Upper lobe of right lung (tissue), 1 donor: Measurements from ENCODE around the gene CCDC157. TPM values are rescaled to one million over a fixed set of nuclear protein-coding genes. Genes with fewer than 3 reads are reported as not detected.

Experiments used
- ATAC-seq: fragments of 200-7000 bp; cut with Tn5 transposase; one replicate; pipeline ENCODE4 v1.9.1; 2020; ENCODE audit warnings: mild to moderate bottlenecking, moderate library complexity
- DNase-seq: peaks from one replicate; pipeline ENCODE4 v3.0.0-alpha.2; 2020
- H3K27ac ChIP-seq: fragments of 200-600 bp; one replicate; pipeline ENCODE4 v1.8.0; 2022
- H3K27me3 ChIP-seq: fragments of 200-600 bp; one replicate; pipeline ENCODE4 v1.8.0; 2022; ENCODE audit warnings: mild to moderate bottlenecking
- H3K36me3 ChIP-seq: fragments of 200-600 bp; one replicate; pipeline ENCODE4 v1.8.0; 2022
- H3K4me1 ChIP-seq: fragments of 200-600 bp; one replicate; pipeline ENCODE4 v1.8.0; 2022
- H3K4me3 ChIP-seq: fragments of 200-600 bp; one replicate; pipeline ENCODE4 v1.8.0; 2022; ENCODE audit warnings: mild to moderate bottlenecking
- H3K9me3 ChIP-seq: fragments of 200-600 bp; one replicate; pipeline ENCODE4 v1.8.0; 2022
- CTCF ChIP-seq: fragments of 200-600 bp; IDR thresholded peaks from one replicate; pipeline ENCODE4 v1.8.0; 2022; ENCODE audit warnings: antibody characterized with exemption
- intact Hi-C: fragments of 100-400 bp; cut with DNase I; formaldehyde crosslinking; loops from one replicate; pipeline ENCODE4 v1.11.0; 2022
- total RNA-seq: library from RNA; stranded (reverse); fragmentation: NEBNext Ultra II Directional; extraction: Animal tissue kit (Norgen Biotek cat#: 25700); gene quantifications from one replicate; pipeline ENCODE4 v1.2.1, GENCODE V29; 2021
- donor health status: DM: no; HTN: yes; CAD: no; lungs with severe emphysema.

Gene CCDC157
- total RNA-seq, 1 donor from 2014 or later: 2.7 TPM

DNA sequence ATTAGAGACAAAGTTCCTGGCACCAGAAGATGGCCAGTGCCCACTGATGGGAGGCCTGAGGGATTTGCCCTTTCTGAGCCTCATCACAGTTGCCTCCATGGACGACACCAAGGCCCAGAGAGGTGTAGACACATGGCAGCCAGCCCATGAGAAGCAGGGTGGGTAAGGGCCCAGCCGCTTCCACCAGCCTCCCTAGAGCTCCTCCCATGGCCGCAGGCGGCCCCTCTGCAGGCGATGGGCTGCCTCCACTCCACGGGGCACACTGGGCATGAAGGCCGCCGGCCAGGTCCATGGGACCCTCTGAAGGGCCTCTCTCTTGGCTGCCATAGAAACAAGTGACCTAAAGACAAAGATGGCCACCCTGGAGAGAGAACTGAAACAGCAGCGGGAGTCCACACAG is 14.5 kb downstream of the CCDC157 start:
- no peak overlapping the region for H3K27ac ChIP-seq
- H3K36me3 ChIP-seq: no peaks in the 10 kb centered on the region
- DNase-seq (no peak), ATAC-seq (no peak)
- no peaks in the 10 kb centered on the region for H3K4me1 ChIP-seq
- intact Hi-C loops: no loop called here
- no peak for TF ChIP-seq CTCF
- no peaks in the 10 kb centered on the region for H3K9me3 ChIP-seq
- no peak overlapping the region for H3K4me3 ChIP-seq
- H3K27me3 ChIP-seq: no peaks in the 10 kb centered on the region

- DNase-seq (no peak), ATAC-seq (no peak)
- H3K36me3 ChIP-seq: no peaks in the 10 kb centered on the region
These were observed 15.2 kb downstream of the CCDC157 start for GRCh38 chr22:30371981-30372380.

GRCh38 chr22:30372915-30373314 is 16.1 kb downstream of the CCDC157 start:
- TF ChIP-seq CTCF: no peak
- Histone ChIP-seq H3K27ac (no peak overlapping the region), H3K9me3 (no peaks in the 10 kb centered on the region), H3K4me3 (no peak overlapping the region), H3K36me3 (no peaks in the 10 kb centered on the region), H3K4me1 (no peaks in the 10 kb centered on the region), H3K27me3 (no peaks in the 10 kb centered on the region)
- ATAC-seq (peak; percentile 68), DNase-seq (no peak)
- intact Hi-C loops: no loop called here

More at GRCh38 chr22:30371981-30372380, 15.2 kb downstream of the CCDC157 start:
- H3K9me3 ChIP-seq: no peaks in the 10 kb centered on the region
- intact Hi-C loops: no loop called here
- no peak overlapping the region for H3K27ac ChIP-seq
- H3K27me3 ChIP-seq: no peaks in the 10 kb centered on the region
- H3K4me1 ChIP-seq: no peaks in the 10 kb centered on the region
- H3K4me3 ChIP-seq: no peak overlapping the region
- no peak for TF ChIP-seq CTCF

DNA sequence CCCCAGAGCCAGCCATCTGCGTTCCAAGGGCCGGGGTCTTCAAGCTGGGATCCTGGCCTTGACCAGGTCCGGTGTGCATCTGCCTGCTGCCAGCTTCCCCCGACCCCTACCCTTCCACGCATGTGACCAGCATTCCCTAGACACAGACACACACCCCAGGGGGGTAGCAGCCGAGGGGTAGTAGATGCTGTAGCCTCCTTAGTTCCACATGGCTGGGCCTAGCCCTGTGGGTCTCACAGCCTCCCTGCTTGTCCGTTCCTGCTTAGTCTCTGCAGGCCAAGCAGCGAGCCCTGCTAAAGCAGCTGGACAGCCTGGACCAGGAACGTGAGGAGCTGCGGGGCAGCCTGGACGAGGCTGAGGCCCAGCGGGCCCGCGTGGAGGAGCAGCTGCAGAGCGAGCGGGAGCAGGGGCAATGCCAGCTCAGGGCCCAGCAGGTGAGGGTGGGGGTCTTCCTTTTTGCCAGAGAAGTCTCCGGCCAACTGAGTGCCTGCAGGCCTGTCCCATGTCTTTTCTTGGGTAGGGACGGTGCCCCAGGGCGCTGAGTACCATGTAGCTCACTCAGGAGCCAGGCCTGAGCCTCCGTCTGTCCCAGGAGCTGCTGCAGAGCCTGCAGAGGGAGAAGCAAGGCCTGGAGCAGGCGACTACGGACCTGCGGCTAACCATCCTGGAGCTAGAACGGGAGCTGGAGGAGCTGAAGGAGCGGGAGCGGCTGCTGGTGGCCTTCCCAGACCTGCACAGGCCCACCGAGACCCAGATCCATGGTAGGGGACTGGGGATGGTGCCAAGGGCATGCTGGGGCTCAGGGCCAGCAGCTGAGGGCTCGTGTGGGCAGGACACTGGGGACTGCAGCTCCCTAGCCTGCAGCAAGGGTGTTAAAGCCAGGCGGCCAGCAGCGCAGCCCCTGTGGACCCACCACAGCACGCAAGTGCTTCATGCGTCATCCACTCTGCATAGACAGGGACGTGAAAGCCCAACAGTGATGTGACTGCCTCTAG is 16.8 kb downstream of the CCDC157 start:
- H3K9me3 ChIP-seq: no peaks in the 10 kb centered on the region
- peak; percentile 53 for DNase-seq
- intact Hi-C loops: no loop called here
- ATAC-seq: no peak
- no peaks in the 10 kb centered on the region for H3K27me3 ChIP-seq
- TF ChIP-seq CTCF: no peak
- no peak overlapping the region for H3K27ac ChIP-seq
- no peaks in the 10 kb centered on the region for H3K36me3 ChIP-seq
- no peaks in the 10 kb centered on the region for H3K4me1 ChIP-seq
- no peak overlapping the region for H3K4me3 ChIP-seq

GRCh38 chr22:30375312-30375849 is 18.6 kb downstream of the CCDC157 start:
- Histone ChIP-seq H3K4me3 (no peak overlapping the region), H3K36me3 (no peaks in the 10 kb centered on the region), H3K9me3 (no peaks in the 10 kb centered on the region), H3K4me1 (no peaks in the 10 kb centered on the region), H3K27ac (no peak overlapping the region), H3K27me3 (no peaks in the 10 kb centered on the region)
- intact Hi-C loops: no loop called here
- no peak for ATAC-seq
- no peak for DNase-seq
- TF ChIP-seq CTCF: no peak
